DMS53 treated with DMSO at 0.1 percent for 48 hours (cell line): ENCODE measurements around the gene POLD3.
A peak's percentile ranks its signal among the peaks of the same experiment; 100 is the strongest.

Experiments used
- DNase-seq: peaks from one replicate; lab custom pipeline; 2025; ENCODE audit not compliant: unreplicated experiment; lab: John Stamatoyannopoulos, UW

Gene POLD3

DNA sequence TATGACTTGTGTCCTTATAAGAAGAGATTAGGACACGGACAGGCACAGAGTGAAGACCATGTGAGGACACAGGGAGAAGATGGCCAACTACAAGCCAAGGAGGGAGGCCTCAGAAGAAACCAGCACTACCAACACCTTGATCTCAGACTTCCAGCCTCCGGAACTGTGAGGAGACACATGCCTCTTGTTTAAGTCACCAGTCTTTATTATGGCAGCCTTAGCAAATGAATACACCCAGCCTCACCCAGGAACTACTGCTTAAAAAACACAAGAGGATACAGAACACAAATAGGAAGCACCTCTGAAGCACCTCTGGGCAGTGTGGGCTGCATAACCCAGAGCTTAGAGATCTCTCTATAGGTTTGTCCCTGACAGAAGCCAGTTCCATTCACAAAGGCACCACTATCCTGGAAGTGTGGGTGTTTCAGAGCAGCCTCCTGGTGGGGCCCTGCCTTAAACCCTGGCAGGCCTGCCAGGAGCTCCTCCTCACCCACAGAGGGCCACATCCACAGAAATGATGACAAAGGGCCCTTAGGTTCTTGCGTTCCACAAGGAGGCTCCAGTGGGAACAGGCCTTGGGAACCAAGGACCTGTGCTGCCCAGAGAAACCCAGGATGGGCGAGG is 80.1 kb downstream of the POLD3 start:
- DNase-seq = no peak

DNA sequence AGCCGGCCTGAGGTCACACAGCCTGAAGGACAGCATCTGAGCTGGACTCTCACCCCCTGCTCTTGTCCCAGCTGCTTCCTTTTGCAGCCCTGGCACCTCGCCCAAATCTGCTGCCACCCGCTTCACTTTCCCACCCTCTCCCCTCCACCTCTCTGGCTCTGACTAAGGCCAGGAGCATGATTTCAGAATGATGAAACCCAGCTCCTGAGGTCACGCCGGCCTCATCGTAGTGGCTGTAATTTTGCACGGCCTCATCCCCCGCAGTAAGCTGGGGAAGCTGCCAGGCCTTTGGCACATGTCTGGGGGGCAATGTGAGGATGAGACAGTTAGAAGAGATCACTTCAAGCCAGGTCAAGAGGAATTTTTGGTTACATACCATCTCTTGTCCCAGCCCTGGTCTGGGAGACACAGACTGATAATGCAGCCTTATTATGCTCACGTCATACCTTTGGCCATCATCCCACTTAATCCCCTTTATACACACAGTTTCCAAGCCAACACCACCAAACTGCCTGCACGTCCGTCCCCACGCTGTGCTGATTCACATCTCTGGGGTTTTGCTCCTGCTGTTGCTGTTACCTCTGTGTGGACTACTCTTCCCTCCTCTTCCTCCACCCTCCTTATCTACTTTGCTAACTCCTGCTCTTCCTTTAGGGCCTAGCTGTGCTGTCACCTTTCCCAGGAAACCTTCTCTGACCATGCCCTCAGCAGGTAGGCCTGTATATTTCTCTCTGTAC is 80.7 kb downstream of the POLD3 start:
- no peak for DNase-seq

DNA sequence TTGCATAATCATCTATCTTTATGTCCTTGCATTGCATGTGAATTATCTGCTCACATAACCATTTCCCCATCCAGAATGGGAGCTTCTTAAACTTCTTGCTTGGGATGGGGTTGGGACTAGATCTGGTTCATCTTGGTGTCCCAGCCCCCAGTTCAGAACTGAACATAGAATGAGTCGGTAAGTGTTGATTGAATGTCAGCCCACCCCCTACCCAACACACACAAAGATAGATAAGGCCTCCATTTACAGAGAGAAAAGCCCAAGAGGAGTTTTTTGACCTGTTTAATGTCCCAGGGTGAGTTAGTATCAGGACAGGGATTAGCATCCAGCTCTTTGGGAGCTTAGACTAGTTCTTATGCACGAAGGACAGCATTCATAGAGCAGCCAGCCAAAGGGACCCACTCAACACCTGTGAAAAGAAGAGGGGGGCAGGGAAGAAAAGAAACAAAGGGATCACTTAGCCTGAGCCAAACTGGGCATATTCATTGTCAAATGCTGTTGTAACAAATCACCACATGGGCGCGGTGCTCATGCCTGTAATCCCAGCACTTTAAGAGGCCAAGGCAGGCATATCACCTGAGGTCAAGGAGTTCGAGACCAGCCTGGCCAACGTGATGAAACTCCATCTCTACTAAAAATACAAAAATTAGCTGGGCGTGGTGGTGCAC is 81.4 kb downstream of the POLD3 start:
- DNase-seq = no peak

DNA sequence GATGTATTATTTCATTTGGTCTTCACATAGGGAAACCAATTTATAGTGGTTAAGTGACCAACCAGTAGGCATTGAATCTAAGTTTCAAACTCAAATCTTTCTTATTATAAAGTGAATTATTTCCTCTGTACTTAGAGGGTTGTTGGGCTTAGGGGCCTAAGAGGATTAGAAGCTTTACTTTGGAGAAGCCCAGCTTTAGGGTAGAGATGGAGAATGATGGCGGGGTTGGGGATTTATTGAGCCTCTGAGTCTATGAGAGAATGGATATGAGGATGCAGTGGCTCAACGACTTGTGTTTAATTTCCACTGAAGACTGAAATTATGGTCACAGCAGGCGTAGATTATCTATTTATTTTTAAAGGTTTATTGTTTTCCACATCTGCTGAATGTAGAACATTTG is 83.4 kb downstream of the POLD3 start:
- no peak for DNase-seq

DNA sequence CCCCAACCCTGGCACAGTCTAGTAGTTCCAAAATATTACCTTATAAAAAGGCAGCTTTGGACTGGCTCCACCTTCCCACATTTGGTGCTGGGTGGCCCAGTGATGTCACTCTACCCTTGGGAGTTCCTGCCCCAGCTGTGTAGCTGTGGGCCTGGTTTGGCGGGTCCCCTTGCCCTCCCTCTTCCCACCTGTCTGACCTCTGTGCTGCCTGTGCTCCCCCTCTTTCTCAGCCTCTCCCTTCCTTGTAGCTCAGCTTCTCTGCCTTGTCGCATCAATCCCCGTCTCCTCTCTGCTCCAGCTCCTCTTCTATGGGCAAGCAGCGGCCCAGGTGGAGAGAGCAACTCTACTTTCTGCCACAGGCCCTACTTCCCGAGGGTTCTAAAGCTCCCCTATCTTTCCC is 84.2 kb downstream of the POLD3 start:
- no peak for DNase-seq

DNA sequence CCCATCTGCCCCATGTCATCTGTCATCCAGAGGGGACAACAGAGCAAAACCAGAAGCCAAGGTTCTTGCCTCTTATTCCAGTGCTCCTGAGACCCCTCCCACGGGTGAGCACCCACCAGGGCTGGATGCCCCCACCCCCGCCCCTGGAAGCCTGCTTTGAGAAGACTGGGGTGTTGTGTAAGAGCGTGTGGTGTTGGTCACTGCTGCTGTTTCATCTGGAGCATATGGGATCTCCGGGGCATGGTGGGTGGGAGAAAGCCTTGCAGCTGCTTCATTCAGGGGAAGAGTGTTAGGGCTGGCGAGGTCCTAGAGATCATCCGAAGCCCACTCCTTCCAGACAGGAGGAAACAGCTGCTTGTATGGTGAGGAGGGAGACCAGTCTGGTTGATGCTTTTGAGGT is 84.7 kb downstream of the POLD3 start:
- DNase-seq = no peak

DNA sequence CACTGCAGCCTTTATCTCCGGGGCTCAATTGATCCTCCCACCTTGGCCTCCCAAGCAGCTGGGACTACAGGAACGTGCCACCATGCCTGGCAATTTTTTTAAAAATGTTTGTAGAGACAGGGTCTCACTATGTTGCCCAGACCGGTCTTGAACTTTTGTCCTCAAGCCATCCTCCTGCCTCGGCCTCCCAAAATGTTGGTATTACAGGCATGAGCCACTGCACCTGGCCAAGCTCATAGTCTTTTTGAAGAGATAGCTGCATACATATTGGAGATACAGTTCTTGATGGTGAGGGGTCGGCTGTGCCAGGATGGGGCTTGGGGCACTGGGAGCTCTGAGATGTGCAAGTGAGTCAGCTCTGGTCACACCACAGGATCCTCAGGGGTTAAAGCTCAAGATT is 85.7 kb downstream of the POLD3 start:
- DNase-seq = no peak

DNA sequence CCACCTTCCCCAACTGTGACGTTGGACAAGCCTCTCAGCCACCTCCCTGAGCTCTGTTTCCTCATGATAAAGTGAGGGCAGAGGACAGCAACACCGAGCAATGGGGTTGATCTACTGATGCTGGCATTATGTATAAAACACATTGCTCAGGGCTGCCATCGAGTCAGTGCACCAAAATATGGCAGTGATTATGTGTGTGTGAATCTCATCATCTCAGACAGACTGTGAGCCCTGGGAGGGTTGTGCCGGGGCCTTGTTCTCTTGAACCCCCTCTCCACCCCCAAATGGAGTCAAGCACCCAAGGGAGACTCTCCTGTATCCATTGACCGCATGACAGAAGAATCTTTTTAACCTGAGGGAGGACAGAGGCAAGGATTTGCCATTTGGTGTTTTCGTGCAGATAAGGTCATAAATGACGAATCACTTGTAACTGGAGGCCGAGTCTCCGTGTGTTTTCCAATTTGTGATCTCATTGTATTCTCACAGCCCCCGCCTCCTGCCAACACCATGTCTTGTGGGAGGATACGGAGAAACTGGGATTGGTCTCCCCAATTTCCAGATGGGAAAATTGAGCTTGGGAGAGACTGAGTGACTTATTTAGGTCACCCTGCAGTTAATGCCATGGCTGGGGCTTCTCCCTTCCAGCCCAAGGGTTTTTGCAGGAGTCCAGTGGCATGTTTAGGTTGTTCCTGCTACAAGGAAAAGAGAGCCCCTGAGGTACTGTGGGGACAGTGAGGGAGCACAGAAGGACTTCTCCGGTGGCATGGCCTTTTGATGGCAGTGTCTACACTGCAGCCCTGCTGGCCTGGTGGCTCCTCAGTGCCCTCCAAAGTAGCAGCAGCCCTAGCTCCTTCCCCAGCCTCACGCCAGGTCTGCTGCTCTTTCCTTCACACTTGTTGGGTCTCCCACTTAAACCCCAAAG is 86.5 kb downstream of the POLD3 start:
- no peak for DNase-seq

DNA sequence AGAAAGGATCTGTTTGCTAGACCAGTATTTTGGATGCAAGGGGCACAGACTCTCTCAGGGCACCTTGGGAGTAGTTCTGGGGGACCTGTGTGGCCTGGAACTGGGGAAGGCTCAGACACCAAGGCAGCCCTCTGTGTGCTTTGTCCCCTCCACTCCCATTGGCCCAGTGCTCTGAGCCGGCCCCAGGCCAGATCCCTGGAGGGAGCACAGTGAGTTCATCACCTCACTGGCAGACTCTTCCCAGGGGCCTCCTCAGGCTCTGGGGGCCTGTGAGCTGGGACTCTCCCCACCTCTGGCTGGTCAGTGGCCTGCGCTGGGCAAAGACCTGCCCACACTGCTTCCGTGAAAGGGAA is 87.1 kb downstream of the POLD3 start:
- DNase-seq = no peak

DNA sequence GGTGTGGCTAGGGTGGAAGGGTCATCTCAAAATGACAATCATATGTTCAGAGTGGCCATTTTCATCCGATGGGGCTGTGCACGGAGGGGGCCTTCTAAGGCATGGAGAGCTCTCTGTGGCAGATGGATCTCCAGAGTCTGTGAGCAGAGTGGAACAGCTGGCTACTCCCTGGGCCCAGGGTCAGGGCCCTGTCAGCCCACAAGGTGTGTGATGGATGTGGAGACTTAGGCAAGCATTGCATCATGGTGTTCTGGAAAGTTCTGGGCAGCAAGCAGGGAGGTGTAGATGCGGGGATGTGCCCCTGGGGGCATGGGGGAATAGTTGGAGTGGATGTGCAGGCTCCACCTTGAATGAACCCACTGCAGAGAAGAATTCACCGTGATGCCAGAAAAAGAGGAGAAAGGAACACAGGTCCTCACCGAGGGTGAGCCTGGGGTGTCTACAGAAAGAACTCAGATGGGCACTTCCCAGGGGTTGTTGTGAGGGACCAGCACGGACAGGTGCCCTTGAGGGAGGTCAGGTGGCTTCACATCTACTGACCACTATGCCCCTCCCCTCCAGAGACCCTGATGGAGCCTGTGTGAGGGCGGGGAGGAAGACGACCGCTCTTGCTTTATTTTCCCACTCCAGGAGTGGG is 87.8 kb downstream of the POLD3 start:
- DNase-seq = no peak

DNA sequence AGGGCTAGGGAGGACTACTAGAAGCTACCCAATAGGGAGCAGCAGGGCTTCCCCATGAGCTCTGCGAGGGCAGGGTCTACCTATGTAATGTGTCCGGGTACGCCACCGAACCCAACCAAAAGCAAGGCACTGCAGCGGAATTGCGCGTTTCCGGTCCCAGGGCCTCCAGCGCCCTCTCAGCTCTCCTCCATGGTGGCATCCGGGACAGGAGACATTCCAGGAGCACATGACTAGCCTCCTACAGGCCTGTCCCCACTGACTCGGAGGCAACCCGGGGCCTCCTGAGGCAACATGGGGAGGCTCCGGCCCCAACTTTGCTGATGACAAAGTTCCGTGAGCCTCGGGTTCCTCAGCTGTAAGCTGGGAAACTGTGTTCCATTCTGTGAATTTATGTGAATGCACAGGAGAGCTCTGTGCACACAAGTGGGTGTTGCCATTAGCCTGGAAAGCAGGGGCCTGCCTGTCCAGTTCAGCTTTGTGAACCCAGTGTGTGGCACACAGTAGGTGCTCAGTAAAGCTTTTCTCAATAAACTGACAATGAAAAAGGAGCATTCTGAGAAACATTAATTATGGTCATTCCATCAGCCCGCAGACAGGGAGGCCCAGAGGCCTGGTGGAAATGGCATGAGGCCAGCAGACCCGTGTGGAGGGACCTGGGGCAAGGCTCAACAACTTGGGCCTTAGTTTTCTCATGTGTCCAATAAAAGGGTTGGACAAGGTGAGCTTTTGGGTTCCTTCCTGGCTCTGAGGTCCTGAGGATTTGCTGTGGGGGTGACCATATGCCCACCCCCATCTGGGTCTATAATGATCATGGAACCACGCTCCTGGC is 88.5 kb downstream of the POLD3 start:
- no peak for DNase-seq

DNA sequence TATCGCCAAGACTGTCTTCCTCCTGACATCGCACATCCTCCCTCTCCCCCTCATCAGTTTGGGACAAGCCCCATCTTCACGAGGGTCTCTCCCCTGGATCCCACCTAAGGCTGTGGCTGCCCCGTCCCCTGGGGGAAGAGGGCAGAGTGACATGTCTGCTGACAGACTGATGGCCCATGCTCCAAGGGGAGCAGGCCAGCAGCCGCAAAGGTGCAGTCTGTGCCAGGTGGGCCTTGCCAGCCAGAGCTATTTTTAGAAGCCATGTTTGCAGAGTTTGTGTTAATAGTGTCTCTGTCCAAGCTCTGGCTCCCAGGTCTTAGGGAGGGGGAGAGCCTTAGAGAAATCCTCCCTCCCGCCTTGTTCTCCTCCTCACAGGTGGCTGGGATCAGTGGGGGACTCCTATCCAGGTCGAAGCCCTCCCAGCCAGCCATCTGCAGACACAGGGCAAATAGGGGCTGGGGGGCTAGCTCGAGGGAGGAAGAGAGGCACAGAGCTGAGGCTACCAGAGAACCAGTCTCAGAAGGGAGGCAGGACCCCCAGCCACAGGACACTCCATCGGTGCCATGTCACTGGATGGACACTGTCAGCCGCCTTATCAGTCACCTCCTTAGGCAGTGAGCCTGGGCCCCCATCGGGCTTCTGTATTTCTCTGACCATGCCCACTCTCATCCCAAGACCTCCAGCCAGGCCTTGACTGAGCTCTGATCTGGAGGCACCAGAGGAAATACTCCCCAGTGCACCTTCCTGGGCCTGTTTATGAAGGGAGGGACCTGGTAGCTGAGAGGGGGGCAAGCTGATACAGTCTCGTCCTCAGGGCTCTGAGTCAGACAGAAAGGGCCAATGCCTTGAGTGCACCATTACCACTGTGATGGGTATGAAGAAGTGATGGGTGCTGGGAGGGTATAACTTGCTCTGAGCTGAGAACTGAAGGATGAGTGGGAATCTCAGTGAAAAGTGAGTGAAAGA is 89.6 kb downstream of the POLD3 start:
- DNase-seq = peak; percentile 43

DNA sequence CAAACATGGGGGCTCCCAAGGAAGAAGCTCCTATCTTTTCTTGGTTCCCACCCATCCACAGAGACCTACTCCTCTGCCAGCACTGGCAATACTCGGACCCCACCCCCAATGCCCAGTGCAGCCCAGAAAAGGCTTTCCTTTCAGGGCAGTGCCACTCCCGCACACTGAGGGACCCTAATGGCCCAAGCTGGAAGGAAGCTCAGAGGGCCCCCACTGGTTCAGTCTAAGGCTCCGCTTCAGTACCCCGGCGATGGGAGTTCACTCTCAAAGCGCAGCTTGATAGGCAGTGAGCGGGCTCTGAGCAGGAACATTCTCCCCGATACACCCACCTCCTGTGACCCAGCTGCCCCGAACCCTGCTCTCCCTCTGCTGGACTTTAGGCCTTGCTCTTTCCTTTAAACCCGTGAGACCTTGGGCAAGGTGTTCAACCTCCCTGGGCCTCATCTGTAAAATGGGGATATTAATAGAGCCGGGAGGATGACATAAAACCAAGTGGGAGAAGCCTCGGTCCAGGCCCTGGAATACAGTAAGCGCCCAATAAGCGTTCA is 90.4 kb downstream of the POLD3 start:
- DNase-seq = no peak

DNA sequence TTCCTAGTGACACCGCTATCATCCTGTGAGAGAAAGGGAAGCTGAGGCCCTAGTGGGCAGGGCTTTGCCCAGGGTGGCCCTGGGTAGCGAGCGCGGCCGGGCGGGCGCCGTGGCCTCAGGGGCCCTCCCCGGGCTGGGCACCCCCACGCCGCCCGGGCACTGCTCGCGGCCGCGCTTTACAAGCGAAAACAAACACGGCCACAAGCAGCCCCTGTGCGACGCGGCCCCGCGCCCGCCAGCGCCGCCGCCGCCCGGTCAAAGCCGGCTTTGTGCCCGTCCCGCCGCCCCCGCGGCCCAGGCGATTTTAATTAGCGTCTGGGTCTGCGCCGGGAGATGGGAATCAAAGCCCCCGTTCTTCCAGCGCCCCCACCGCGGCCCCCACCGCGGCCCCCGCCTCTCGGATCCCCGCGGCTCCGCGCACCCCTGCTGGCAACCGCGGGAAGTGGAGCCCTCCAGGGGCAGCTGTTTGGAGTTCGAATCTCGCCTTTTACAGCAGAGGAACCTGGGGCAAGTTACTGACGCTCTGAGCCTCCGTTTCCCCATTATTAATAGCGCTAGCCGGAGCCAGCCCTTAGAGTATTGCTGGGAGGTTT is 91.0 kb downstream of the POLD3 start:
- DNase-seq = no peak

DNA sequence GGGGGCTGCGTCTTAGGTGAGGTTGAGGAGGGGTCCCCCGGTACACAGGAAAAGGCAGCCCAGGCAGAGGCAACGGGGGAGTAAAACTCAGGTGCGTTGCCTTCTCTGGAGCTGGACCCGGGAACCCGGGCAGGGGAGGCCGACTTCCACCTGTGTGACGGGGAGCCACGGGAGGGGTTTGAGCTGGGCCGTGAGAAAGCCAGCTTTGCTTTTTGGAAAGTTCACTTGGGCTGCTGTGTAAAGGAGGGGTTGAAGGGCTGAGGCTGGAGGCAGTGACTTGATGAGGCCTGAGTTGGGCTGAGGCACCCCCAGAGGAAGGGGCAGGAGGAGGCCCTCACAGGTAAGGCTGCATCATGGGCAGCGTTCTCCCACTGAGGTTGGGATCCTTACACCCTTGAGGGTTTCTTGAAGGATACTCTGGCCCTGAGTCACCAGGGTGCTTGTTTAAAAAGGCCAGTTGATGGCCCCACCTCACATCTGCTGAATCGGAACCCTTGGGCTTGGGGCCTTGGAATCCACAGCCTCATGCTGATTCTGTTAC is 91.6 kb downstream of the POLD3 start:
- DNase-seq = no peak

DNA sequence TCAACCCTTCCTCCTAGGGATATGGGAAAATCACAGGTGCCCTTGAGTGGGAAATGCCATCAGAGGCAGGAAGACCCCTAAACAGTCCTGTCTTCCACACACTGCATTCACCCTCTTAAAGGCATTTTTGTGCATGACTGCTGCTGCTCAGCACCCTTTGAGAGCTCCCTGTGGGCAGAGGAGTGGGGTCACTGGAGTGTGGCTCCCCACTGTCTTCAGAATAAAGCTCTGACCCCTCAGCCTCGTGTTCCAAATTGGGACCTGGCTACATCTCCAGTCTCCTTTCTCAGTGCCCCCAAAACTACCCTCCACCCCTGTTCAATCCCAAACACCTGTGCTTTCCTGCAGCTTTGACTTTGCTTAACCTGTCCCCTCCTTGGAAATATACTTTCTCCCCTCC is 92.3 kb downstream of the POLD3 start:
- no peak for DNase-seq

DNA sequence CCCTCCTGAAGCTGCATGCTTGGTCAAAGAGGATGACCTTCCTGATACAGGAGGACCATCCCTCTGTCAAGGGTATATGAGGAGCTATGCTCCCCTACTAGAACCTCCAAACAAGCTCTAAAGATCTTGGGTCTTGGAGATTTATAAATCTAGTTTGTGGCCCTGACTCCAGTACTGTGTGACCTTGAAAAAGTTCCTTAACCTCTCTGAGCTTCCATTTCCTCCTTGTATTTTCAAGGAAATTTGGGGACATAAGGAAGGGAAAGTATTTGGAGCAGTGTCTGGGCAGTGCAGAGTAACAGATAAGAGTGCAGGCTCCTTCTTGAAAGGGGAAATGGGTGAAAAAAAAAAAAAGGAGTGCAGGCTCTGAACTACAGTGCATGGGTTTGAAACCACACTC is 93.0 kb downstream of the POLD3 start:
- DNase-seq = no peak

DNA sequence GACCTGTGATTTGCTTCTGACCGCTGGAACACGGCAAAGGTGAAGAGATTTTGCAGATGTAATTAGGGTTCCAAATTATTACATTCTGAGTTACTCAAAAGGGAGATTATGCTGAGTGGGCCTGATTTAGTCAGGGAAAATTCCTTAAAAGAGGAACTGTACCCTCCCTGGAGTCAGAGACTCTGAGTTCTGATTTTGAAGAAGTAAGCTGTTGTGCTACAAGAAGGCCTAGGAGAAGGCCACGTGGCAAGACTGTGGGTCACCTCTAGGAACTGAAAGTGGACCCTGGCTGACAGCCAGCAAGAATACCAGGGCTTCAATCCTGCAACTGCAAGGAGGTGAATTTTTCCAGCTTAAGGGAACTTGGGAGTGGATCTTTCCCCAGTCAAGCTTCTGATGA is 93.5 kb downstream of the POLD3 start:
- no peak for DNase-seq
